GM21723 (cell line): Measurements from ENCODE around the gene KMT5B.

Experiments used
- ATAC-seq: cut with Tn5 transposase; IDR thresholded peaks from one replicate; pipeline ENCODE4 v1.9.1; 2021; ENCODE audit warnings: mild to moderate bottlenecking, moderate library complexity; ENCODE audit not compliant: unreplicated experiment

KMT5B gene

DNA sequence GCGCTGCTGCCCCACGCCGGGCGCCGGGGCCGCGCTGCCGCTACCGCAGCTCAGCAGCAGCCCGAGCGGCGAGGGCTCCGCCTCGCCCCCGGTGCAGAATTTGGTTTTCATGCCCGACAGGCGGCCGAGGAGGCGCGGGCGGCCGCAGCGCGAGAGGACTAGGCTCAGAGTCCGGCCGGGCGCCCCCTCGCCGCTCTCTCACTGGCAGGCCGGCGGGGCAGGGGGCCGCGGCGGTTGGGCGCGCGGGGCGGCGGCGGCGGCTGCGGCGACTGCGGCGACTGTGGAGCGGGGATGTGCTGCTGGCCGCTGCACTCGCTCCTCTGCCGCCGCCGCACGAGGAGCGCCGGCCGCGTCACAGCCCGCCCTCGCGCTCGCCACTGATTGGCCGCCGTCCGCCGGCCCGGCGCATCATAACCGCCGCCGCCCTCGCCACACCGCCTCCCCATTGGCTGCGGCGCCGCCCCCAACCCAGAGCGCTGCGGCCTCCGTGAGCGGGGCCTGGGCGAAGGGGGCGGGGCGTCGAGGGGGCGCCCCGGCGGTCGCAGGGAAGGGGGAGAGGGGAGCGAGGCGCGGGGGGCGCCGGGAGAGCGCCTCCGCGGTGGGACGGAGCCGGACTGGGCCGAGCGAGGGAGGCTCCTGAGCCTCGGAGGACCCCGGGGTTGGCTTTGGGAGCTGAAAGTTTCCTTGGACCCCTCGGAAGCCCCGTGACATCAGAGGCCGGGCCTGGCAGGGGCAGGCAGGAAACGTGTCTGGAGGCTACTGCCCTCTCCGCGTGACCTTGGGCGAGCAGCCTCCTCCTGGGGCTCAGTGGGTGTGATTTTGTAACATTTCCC lies 91.8 kb downstream of the KMT5B start, which contains the start of gene CHKA:
TSS of gene CHKA (minus strand) at position 322 of the 833 bp plus-strand sequence. CDS start at position 111, 211 bp downstream.
- peak; percentile 77 for ATAC-seq

DNA sequence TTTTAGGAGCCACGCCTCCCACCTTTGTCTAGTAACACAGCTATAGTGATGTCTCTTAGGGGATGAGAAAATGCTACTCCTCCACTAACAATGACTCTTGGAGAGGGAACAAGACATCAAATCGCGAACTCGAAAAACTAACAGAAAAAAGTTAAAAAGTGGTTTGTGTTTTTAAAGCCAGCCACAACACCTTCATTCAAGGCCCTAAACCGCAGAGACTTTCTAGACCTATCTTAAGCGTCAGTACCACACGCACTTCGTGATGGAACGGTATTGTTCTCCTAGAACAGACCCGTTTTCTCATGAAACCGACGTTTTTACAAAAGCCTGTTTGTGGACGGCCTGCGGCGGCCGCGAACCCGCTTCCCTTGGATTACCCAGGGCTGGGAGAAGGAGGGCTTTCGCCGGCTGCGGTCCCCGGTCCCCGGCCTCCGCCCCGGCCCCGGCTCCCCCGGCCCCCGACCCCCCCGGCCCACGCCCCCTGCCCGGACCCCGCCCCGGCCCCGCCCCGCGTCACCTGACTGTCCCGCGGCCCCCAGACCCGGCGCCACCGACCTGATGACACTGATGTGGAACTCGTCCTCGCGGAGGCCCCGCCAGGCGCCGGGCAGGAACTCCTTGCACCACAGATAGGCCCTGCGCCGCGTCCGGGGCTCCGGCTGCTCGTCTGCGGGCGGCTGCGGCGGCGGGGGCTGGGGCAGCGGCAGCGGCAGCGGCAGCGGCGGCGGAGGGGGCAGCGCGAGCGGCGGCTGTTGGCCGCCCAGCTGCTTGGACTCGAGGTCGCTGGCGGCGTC lies 92.6 kb downstream of the KMT5B start:
- peak; percentile 12 for ATAC-seq

DNA sequence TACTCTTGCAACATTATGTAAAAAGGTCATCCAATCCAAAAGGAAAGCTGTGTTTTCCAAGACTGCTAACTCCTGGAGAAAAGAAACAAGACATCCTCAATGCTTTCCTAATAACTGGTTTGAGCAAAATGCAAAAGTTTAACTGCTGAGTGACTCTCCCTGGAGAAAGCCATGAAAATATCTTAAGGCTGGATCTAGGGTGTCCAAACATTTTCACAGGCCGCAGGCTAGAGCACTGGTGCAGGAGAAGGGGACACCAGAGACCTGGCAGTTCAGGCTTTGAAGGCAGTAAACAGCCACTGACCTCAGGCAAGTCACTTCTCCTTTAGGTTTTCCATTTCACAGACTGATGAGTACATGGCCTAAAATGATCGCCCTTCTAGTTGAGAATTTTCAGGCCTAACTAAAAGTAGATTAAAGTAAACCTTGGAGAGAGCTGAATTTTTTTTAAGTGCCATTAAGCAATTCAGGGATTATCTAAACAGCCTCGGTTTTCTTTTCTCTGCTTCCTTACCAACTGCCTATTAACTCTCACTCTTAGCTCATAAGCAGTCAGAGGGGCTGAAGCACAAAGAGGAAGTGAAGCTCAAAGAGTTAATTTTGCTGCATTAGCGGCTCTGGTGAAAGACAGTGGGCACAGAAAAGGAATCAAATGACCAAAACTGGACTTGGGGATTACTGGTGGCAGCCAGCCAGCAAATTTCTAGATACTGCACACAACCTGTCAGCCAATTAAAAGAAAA lies 94.2 kb downstream of the KMT5B start:
- ATAC-seq: no peak

DNA sequence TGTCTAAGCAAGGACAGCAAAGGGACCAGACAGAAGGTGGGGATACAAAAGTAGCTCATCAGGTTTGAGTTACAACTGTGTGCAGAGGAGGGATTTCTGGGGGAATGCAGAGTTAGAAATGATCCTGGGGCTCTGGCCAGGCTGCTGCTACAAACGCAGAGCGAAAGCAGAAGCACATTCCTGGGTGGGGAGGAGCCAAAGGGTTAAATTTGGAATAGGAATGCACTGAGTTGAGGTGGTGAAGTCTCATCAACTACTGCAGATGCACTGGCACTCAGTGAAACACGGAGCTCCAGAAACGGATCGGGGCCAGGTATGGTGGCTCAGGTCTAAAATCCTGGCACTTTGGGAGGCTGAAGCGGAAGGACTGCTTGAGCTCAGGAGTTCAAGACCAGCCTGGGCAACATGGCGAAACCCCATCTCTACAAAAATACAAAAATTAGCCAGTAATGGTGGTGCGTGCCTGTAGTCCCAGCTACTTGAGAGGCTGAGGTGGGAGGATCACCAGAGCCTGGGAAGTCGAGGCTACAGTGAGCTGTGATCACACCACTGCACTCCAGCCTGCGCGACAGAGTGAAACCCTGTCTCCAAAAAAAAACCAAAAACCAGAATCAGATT lies 95.1 kb downstream of the KMT5B start:
- ATAC-seq: no peak

DNA sequence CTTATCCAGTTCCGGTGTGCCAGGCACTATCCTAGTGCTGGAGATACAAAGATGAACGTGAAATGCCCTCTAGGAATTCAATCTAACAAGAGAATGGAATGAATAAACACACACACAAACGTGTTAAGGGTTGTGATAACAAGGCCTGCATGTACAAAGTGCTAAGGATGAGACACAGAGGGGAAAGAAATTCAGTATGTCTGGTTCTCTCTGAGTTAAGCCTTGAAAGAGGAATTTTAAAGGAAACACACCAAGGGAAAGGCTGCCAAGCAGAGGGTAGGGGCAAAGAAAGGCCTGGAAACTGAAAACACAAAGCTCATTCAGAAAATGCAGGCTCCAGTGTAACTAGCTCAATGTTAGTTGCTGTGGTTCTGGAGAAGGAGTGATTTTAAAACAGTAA lies 96.1 kb downstream of the KMT5B start:
- ATAC-seq: no peak

DNA sequence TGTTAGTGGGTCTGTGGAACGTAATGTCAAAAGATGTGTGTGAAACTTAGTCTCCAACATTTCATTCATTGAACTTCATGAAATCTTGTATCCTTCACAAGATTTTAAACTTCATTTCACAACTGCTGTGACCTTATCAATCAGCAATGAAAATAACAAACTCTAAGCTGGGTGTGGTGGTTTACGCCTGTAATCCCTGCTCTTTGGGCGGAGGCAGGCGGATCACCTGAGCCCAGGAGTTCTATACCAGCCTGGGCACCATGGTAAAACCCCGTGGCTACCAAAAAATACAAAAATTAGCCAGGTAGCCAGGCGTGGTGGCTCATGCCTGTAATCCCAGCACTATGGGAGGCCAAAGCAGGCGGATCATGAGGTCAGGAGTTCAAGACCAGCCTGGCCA lies 97.0 kb downstream of the KMT5B start:
- ATAC-seq: no peak

DNA sequence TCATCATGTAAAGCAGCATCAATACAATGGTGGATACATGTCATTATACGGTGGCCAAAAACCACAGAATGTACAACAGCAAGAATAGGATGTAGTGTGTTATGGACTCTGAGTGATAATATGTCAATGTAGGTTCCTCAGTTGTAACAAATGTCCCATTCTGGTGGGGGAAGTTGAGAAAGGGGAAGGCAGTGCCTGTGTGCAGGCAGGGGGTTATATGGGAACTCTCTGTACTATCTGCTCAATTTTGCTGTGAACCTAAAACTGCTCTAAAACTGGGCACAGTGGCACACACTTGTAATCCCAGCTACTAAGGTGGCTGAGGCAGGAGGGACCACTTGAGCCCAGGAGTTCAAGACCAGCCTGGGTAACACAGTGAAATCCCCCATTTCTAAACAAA lies 97.8 kb downstream of the KMT5B start:
- no peak for ATAC-seq

DNA sequence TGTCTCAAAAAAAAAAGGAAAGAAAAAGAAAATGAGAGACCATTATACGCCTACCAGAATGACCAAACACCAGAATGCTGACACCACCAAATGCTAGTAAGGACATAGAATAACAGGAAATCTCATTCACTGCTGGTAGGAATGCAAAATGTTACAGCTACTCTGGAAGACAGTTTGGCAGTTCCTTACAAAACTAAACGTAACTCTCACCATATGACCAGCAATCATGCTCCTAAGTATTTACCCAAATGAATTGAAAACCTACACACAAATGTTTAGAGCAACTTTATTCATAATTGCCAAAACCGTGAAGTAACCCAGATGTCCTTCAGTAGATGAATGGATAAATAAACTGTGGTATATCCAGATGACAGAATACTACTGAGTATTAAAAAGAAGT lies 99.1 kb downstream of the KMT5B start:
- ATAC-seq: no peak

DNA sequence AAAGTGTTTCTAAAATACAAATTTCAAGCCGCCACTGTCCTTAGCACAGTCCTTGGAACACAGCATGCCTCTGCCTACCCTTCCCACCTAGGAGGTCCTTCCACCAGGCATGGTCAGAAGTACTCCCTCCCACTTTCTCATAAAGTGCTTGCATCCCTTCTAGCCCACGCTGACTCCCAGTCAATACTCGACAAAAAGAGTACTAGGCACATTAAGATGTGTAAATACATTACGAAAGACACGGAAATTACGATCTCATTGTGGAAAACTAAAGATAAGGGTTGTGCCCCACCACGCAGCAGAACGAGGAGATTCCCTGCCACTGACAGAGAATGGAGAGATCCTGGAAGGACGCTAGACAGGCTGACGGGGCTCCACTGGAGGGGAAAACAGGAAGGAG lies 105.4 kb downstream of the KMT5B start:
- ATAC-seq: no peak

DNA sequence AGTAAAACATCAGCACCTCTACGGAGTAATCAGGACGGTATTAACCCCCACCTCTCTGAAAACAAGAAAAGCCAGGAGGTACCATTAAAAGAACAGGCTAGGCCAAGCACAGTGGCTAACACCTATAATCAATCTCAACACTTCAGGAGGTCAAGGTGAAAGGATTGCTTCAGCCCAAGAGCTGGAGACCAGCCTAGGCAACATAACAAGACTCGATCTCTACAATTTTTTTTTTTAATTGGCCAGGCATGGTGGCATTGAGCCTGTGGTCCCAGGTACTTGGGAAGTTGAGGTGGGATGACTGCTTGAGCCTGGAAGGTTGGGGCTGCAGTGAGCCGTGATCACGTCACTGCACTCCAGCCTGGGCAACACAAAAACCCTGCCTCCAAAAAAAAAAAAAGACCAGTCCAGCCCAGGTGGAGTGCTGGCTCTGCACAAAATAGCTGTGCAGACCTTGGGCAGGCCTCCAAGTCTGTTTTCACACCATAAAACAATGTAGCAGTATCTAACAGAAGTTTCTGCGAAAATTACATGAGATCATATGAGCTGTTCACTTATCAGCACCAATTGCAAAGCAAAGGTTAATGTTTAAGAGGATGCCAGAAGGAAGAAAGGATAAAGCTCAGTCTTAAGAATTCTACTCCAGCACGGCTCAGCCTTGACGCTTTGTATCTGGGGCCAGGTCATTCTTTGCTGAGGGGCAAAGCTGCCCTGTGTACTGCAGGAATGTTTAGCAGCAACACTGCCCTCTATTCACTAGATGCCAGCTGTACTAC lies 106.7 kb downstream of the KMT5B start:
- no peak for ATAC-seq
